Hepatic stellate cell (primary cell): ENCODE measurements around the gene LRRC61.
"Not testable (repeated sequence)": the region's sequence is repeated elsewhere in the genome, so short reads cannot be mapped to it uniquely, and the experiment has no call there.

Experiments used
- DNase-seq: peaks from one replicate; pipeline ENCODE4 v3.0.0; 2011; ENCODE audit warnings: low spot score

LRRC61 gene

GRCh38 chr7:150307904-150308303 lies 15.3 kb upstream of the LRRC61 start:
- DNase-seq = no peak

DNA sequence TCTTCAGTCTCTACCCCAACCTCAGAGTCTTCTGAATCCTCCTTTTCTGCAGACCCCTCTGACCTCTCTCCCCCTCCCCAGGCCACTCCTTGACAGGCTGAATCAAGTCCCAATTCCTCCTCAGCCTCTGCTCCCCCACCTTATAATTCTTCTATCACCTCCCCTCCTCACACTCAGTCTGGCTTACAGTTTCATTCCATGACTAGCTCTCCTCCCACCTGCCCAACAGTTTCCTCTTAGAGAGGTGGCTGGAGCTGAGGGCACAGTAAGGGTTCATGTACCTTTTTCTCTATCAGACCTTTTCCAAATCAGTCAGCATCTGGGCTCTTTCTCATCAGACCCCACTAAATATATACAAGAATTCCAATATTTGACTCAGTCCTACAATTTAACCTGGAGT lies 14.6 kb upstream of the LRRC61 start:
- no peak for DNase-seq

DNA sequence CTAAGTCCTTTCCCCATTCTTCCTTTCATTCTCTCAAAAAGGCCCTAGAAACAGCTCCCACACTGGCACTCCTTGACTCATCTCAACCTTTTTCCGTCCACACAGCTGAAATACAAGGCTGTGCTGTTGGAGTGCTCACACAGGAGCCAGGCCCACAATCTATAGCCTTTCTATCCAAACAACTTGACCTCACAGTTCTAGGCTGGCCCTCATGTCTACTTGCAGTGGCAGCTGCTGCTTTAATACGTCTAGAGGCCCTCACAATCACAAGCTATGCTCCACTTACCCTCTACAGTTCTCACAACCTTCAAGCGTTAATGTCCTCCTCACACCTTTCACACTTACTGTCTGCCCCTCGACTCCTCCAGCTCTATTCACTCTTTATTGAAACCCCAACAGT lies 12.0 kb upstream of the LRRC61 start:
- no peak for DNase-seq

- no peak for DNase-seq
These were observed 11.4 kb upstream of the LRRC61 start for GRCh38 chr7:150311711-150312110.

- DNase-seq = not testable (repeated sequence)
These were observed 10.3 kb upstream of the LRRC61 start for GRCh38 chr7:150312649-150313366.

- no peak for DNase-seq
These were observed 9.8 kb upstream of the LRRC61 start for GRCh38 chr7:150313367-150313809.

GRCh38 chr7:150313870-150314269 lies 9.3 kb upstream of the LRRC61 start:
- no peak for DNase-seq

- no peak for DNase-seq
These were observed 8.4 kb upstream of the LRRC61 start for GRCh38 chr7:150314639-150315239.

GRCh38 chr7:150316987-150317386 lies 6.2 kb upstream of the LRRC61 start:
- DNase-seq = not testable (repeated sequence)

DNA sequence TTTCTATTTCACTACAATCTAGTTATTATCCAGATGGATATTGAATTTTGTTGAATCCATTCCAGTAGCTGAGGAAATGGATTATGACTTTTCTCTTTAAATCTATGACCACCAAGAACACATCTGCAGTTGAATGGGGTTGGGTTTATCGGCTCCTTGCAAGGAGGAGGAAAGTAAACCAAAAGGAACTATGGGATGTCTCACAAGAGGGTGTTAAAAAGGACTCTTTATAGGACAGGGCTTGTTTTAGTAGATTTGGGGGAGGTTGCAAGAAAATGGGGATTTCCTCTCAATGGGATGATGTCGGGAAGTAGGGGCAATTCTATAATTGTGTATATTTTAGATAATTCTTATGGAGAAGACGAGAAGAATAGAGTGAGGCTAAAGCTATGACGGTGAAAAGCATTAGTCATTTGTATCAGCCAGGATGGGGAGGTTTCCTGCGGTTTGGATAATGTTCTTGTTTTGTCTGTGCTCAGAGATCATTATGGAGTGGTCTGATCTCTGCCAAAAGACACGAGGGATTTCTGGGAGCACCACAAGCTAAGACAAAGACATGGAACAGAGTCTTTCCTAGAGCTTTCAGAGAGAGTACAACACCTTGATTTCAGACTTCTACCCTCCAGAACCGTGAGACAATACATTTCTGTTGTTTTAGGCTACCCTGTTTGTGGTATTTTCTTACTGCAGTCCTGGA lies 5.3 kb upstream of the LRRC61 start:
- DNase-seq = no peak

GRCh38 chr7:150321788-150322113 lies 1.4 kb upstream of the LRRC61 start:
- DNase-seq = no peak

DNA sequence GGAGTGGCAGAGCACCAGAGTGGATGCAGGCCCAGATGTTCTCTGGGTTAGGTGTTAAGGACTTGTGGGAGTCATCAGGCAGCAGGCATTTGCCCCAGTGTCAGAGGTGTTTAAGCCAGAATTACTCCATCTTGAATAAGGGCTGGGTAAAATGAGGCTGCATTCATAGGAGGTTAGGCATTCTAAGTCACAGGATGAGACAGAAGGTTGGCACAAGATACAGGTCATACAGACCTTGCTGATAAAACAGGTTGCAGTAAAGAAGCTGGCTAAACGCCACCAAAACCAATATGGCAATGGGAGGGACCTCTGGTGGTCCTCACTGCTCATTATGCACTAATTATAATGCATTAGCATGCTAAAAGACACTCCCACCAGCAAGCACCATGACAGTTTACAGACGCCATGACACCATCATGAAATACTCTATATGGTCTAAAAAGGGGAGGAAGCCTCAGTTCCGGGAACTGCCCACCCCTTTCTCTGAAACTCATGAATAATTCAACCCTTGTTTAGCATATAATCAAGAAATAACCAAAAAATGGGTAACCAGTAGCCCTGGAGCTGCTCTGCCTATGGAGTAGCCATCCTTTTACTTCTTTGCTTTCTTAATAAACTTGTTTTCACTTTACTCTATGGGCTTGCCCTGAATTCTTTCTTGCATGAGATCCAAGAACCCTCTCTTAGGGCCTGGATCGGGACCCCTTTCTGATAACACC lies 882 bp upstream of the LRRC61 start:
- no peak for DNase-seq

DNA sequence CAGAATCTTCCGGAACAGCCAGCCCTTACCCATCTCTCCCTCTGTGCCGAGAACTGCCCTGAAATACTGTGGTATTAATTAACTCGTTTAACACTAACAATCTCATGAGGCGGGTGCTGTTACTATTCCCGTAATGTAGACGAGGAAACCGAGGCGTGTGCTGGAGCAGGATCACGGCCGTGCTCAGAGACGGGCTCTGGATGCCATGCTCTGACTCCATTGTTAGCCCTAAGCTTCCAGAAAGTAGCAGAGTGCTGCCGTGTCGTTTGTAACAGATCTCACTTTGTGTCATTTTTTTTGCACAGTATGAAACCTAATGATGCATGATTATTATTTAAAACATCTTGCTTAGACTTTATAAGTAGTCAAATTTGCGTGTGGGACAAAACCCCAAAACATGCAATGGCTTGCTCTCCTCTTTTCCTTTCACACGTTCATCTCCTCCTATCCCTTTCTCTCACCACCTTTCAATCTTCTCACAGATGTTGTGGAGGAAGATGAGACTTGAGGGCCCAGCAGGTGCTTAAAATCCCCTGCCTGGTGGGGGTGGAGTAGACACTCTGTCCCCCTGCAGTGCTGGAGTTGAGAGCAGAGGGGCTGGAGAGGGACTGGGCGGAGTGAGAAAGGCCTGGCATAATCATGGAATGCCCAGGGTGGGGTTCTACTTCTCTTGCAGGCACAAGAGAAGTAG lies 672 bp downstream of the LRRC61 start:
- no peak for DNase-seq

- no peak for DNase-seq
These were observed 1.3 kb downstream of the LRRC61 start for GRCh38 chr7:150324373-150324961.

GRCh38 chr7:150325110-150325611 lies 2.0 kb downstream of the LRRC61 start:
- no peak for DNase-seq

- no peak for DNase-seq
These were observed 2.7 kb downstream of the LRRC61 start for GRCh38 chr7:150325901-150326300.

GRCh38 chr7:150326657-150327268 lies 3.6 kb downstream of the LRRC61 start:
- no peak for DNase-seq

DNA sequence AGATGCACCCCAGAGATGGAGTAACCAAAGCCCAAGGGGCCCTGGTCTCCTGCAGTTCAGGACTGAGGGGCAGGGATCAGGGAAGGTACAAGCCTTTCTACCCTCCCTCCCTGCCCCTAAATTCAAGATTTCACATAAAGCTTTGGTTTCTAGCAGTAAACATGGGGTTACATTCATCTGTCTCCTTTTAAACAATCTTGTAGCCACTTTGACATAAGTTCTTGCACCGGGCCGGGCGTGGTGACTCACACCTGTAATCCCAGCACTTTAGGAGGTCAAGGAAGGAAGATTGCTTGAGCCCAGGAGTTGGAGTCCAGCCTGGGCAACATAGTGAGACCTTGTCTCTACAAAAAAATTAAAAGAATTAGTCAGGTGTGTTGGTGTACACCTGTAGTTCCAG lies 4.2 kb downstream of the LRRC61 start:
- no peak for DNase-seq

- no peak for DNase-seq
These were observed 6.4 kb downstream of the LRRC61 start for GRCh38 chr7:150329331-150330120.

- no peak for DNase-seq
These were observed 7.2 kb downstream of the LRRC61 start for GRCh38 chr7:150330211-150330885.
